GM12873 (cell line): ENCODE results near the gene GCC2.

ENCODE experiments used
- CTCF ChIP-seq: IDR thresholded peaks from 2 replicates; pipeline ENCODE4 v1.5.1; 2012; ENCODE audit warnings: low read depth, mild to moderate bottlenecking, moderate library complexity, low read length, control low read depth; ENCODE audit not compliant: insufficient read depth; ENCODE audit errors: missing control alignments

Gene GCC2

DNA sequence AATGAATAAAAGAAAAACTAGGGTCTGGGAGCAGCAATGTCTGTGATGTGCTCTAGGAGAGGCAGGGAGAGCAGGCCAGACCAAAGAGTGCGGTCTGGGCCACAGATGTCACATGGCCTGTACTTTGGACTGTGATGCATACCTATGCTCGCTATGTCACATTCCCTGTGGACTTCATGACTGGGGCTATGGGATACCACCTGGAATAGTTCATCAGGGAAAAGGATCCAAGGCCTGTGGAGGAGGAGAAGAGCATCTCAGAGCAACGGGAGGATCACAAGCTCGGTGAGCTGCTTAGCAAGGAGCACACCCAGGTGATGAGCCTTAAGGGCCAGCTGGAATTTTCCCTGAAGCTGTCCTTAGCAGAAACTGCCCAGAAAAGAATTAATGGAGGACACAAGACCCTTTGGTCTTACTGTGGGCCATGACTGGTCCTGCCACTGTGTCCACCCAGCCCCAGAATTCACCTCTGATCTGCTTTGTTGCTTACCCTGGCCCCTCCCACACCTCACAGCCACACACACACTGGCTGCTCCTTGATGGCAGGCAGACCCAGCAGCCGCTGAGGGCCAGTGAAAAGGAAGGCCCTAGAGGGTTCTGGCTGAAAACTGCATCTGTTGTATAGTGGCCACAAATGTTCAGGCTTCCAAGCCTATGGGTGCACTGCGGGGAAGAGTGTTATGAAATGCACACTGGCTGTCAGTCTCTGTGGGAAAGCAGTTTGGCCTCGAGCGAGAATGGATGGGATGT, 25.3 kb upstream of the GCC2 start:
- TF ChIP-seq CTCF, result no peak

DNA sequence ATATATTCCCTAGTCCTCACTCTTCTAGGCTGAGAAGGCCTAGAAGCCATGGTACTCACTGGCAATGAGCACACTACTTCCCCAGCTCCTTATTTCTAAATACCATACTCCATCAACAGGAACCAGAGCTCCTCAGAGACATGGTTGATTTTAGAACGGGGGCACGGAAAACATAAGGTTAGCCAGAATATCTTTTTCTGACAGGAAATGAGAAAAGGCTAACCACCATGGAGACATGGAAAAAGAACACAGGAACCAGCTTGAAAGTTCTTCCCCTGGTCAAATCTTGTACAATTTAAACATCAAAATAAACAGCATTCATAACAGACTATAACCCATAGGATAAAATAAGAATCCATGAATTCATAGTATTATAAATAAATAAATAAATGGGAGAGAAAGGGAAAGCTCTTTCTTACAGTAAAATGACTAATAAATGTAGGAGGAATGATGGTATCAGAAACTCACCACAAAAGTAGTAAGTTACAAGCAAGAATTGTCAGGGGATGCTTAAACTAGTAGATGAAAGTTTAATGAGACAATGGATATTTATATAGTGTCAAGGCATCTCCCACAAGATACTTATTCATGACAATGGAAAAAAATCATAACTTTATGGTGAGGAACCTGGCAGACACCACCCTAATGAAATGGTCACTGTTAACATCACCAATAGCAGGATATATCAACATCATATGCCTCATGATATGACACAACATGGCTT, 20.6 kb upstream of the GCC2 start:
- TF ChIP-seq CTCF, result no peak

DNA sequence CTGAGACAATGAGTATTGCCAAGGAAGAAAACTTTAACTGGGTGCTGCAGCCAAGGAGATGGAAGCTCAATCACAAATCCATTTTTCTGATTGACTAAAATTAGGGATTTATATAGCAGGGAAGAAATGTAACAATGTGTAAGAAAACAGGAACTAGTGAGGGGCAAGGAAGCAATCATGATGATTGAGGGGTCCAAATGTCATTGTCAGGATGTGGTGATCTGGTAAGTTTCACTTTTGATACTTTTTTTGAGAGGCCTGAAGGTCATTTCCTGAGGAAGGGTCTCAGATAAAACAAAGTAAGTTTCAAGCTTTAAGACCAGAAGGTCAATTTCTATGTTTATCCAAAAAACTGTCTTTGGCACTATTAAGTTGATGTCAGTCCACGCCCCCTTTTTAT, 12.0 kb upstream of the GCC2 start:
- no peak for TF ChIP-seq CTCF

GRCh38 chr2:108441712-108442111, 7.3 kb upstream of the GCC2 start:
- TF ChIP-seq CTCF, result no peak

DNA sequence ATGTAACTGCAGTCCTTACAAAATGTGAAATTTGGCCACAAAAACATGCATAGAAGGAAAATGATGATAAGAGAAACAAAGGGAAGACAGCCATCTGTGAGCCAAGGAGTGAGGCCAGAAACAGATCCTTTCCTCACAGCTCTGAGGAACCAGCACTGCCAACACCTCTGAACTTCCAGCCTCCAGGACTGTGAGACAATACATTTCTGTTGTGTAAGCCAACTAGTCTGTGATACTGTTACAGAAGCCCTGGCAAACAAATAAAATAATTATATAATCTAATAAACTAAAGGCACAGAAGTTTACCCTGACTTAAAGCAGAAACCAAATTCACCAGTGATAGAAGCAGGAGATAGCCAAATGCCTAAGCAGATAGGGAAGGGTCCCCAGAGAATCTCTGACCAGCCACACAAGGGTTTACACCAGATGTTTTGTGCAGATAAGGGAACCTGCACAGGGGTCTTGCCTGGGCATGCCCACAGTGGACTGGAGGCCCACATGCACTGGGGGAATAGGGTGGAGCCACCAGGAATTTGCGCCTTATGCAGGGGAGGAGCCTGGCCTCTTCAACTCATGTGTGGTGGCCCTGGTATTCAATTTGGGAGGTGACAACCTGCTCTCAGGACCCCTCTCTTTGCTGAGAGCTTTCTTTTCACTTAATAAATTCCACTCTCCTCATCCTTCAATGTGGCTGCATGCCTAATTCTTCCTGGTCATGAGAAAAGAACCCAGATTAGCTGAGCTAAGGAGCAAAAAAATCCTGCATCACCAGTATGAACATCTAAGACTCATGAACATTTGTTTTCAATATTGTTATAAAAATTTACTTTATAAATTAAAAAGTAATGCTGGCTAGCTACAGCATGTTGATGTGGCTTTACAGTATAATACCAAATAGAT, 3.8 kb upstream of the GCC2 start:
- TF ChIP-seq CTCF, result no peak

GRCh38 chr2:108446703-108447102, 2.3 kb upstream of the GCC2 start:
- no peak for TF ChIP-seq CTCF
